ENCODE results near the gene SF3B3.

GRCh38 chr16:70552675-70553074 lies 29.1 kb downstream of the SF3B3 start:
- TF ChIP-seq POLR2AphosphoS5 (IDR thresholded peaks at IDR 0.05; ENCODE audit: low read depth, low read length) = no peak
- TF ChIP-seq CTCF (IDR thresholded peaks at IDR 0.05) = no peak
- no peak for TF ChIP-seq CHD2 (IDR thresholded peaks at IDR 0.05; ENCODE audit: low read length, partially characterized antibody)
- no peak for TF ChIP-seq PBX3 (IDR thresholded peaks at IDR 0.05)
- TF ChIP-seq NFIC (IDR thresholded peaks at IDR 0.05; ENCODE audit: borderline replicate concordance) = no peak
- TF ChIP-seq ZBTB33 (IDR thresholded peaks at IDR 0.05; ENCODE audit: borderline replicate concordance, low read depth) = no peak
- no peak for TF ChIP-seq RXRA (IDR thresholded peaks at IDR 0.05; ENCODE audit: borderline replicate concordance, low read depth)
- TF ChIP-seq MAX (IDR thresholded peaks at IDR 0.05; ENCODE audit: low read depth) = no peak
- no peak for TF ChIP-seq TAF1 (IDR thresholded peaks at IDR 0.05; ENCODE audit: borderline replicate concordance, low read depth, low read length)
- TF ChIP-seq MXI1 (IDR thresholded peaks at IDR 0.05; ENCODE audit: low read depth, low read length) = no peak
- no peak for TF ChIP-seq NRF1 (IDR thresholded peaks at IDR 0.05; ENCODE audit: low read depth, low read length)

All from SK-N-SH (cell line).